Erythroblast (primary cell): ENCODE measurements around the gene LRRC8C.

Source experiments
- DNase-seq, 2 experiments: peaks; one replicate each; lab custom pipeline; 2025; lab: John Stamatoyannopoulos, UW
- GATA1 ChIP-seq: IDR thresholded peaks from 2 replicates; pipeline ENCODE4 v1.6.1; 2011; ENCODE audit warnings: low read depth, mild to moderate bottlenecking, control low read depth, low read length, moderate library complexity
- POLR2A ChIP-seq: IDR thresholded peaks from 2 replicates; pipeline ENCODE4 v1.6.1; 2011; ENCODE audit warnings: mild to moderate bottlenecking, low read length

LRRC8C gene

GRCh38 chr1:89602871-89603404, 30.0 kb upstream of the LRRC8C start:
- no peak for DNase-seq
- no peak for TF ChIP-seq POLR2A

DNA sequence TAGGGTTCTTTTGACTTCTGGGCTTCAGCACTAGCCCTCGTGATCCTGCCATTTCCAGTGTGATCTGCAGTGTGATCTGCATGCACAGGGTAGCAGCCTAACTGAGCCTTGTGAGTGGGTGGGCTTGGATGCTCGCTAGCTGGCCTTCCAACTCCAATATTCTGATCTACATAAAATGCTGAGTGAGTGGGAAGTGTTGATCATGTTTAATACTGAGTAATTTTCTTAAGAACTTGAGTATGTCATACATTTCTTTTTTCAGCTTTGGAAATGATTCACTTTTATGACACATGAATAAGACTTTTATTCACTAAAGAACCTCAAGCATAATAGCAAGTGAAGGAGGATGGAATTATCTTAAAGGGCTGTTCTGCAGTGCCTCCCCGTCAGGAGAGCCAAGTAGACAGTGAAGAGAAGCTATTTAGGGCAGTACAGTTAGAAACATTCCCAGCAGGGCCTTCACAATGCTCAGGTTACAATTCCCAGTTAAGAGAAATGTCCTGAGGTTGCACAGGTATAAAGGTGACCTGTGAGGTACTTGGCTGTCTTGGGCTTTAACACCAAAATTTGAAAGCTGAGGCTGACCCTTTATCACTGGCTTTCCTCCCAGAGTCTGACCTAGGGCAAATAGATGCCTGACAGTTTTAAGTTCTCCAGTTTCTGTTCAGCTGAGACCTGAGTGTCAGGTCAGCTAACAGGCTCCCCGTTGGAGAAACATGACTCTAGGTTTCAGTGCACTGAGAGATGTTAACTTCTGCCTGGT, 29.1 kb upstream of the LRRC8C start:
- DNase-seq: no peak

GRCh38 chr1:89604414-89604735, 28.5 kb upstream of the LRRC8C start:
- no peak for DNase-seq
- TF ChIP-seq POLR2A: no peak
- no peak for TF ChIP-seq GATA1

More for the DNA sequence above, 29.1 kb upstream of the LRRC8C start:
- TF ChIP-seq POLR2A (no peak), GATA1 (no peak)

DNA sequence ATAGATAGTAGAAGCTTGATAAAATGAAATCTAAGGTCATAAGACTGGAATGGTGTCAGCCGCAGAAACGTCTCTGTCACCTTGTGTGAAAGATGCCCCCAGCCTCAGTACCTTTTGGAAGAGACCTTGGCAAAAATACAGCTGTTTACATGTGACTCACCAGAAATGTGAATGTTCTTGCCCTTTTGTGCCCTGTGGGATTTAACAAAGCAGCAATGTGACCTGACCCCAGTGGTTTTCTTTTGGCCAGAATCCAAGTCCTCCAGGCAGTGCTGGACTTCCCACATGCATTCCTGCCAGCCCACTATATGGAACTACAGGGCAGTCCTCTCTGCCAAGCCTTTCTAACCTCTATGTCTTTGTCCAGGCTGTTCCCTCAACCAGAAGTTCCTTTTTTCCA, 27.2 kb upstream of the LRRC8C start:
- DNase-seq: no peak
- no peak for TF ChIP-seq POLR2A
- TF ChIP-seq GATA1: no peak

DNA sequence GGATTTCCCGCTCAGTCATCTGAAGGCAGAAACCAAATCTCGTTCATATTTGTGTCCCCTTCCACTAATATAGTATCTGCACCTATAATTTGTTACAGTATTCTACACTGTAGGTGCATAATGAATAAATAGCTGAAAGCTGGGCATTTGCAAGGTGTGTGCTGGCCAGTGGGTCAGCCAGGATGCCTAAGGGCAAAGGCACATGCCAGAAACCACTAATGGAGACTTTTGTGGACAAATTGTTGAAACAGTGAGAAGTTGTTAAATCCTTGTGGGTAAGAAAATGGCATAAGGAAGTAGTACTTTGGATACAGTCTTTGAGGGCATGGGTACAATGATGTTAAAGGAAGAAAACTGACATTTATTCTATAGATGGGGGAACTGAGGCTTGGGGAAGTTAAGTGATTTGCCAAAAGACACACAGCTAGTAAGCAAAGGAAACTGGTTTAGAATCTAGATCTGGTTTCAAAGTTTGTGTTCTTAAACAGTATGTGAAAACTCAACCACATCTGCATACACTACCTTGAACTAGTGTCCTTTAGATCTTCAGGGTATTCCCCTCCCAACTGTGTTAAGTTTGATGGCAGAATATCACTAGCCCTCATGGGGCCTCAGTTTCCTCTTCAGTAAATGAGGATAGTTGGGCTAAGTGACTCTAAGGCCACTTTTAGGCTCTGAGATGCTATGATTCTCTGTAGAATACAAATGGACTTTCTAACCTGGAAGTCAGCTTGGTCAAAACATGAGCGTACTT, 26.5 kb upstream of the LRRC8C start:
- no peak for DNase-seq
- TF ChIP-seq POLR2A: no peak
- TF ChIP-seq GATA1: no peak

DNA sequence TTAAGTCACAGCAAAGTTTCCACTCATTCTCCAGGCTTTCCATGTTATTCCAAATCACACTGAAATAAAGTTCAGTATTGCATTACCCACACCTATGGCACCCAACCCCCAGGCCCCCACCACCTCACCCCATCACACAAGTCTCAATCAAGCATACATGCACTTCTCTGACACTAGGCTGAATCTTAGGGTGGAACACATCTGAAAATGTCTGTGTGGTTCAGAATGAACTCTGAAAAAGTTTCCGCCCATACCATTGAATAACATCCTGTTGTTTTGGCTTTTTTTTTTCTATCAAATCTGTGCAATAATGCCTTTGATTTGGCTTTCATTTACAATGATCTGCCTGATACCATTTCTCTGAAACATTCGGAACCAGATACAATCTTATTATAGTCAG, 25.8 kb upstream of the LRRC8C start:
- no peak for DNase-seq
- TF ChIP-seq POLR2A (no peak), GATA1 (no peak)

GRCh38 chr1:89607586-89608318, 25.2 kb upstream of the LRRC8C start:
- TF ChIP-seq POLR2A (no peak), GATA1 (no peak)

DNA sequence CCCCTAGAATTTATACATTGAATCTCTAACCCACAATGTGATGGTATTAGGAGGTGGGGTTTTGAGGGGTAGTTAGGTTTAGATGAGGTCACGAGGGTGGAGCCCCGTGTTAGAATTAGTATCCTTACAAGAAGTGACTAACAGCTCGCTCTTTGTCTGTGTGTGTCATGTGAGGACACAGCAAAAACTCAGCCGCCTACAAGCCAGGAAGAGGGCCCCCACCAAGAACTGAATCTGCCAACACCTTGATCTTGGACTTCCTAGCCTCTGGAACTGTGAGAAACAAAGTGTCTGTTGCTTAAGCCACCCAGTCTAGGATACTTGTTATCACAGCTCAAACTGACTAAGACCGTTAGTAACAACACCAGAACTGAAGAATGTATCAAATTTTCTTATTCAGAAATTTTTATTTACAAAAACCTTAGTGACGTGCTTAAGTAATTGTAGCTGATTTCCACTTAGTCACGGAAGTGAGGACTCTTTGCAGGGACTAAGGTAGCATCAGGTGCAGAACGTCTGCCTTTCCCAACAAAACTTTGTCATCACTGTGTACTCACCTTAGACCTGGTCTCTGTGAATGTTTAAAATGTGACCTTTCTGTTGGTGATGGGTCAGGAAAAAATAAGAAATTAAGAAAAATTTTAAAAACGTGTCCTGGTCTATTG, 24.5 kb upstream of the LRRC8C start:
- DNase-seq: no peak
- no peak for TF ChIP-seq GATA1
- no peak for TF ChIP-seq POLR2A

More at GRCh38 chr1:89607586-89608318, 25.2 kb upstream of the LRRC8C start:
- DNase-seq: no peak

GRCh38 chr1:89608984-89609725, 23.8 kb upstream of the LRRC8C start:
- TF ChIP-seq GATA1 (no peak), POLR2A (no peak)
- no peak for DNase-seq

DNA sequence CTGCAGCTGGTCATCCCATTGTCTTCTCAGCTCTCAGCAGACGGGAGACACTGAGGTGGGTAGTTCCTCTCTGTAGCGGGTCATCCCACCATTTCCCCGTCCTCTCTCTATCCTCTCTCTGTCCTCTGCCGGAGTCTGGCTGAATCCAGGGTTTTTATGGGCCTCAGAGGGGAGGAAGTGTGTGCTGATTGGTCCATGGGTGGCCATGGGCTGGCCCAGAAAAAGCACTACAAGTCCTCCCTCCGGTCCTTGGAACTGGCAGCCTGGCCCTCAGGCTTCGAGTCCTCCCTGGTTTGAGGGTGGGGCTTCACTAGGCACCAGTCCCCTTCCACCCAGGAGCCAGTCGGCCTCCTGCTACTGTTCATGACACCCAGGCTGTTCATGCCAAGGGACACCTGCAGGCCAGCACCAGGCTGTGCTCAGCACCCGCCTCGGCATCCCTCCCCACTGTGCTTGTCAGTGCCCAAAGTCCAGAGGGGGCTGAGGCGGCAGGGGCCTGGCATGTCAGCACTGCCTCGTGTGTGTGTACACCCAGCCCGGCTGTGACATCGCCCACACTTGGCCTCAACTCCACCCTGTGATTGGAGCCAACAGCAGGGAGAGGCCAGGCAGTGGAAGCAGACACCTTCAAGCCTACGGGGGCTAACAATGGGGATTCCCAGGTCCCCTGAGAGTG, 23.0 kb upstream of the LRRC8C start:
- TF ChIP-seq GATA1 (no peak), POLR2A (no peak)
- no peak for DNase-seq

GRCh38 chr1:89610457-89611011, 22.4 kb upstream of the LRRC8C start:
- no peak for DNase-seq
- no peak for TF ChIP-seq GATA1
- TF ChIP-seq POLR2A: no peak

GRCh38 chr1:89611721-89612120, 21.2 kb upstream of the LRRC8C start:
- TF ChIP-seq GATA1 (no peak), POLR2A (no peak)
- no peak for DNase-seq
